Measurements from ENCODE around the gene ALDH1B1.

Gene ALDH1B1

DNA sequence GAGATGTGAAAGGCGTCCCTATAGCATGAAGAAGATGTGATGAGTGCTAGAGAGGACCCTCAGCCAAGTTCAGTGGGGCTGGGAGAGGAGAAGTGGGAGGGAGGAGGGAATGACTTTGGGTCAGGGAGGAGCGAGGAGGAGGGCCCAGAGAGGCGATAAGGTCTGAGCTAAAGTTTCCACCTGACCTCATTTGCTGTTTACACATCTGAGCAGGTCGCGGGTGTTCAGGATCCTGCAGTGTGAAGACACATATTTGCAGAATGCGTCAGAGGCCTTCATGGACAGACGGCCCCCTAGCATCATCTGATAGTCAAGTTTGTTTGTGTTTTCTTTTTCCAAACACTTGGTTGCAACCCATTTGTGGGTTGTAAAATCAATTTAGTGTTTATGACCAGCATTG lies 50.7 kb downstream of the ALDH1B1 start:
- DNase-seq = no peak

DNA sequence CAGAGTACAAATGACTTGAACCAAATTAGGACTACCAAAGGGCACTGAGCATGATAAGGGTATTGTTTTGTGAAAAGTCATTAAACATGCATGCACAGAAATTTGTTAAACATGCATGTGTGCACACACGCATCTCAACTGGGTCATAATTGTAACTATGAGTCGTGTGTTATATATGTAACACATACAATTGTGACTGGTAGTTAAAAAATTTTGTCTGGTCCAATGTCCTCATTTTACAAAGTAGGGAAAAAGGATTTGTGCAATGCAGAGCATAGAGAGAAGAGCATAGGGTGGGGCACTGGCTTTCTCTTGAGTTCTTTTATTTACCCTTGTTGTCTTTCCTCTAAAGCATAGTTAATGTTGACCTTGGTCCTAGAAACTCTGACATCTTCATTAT lies 51.1 kb downstream of the ALDH1B1 start:
- no peak for DNase-seq

DNA sequence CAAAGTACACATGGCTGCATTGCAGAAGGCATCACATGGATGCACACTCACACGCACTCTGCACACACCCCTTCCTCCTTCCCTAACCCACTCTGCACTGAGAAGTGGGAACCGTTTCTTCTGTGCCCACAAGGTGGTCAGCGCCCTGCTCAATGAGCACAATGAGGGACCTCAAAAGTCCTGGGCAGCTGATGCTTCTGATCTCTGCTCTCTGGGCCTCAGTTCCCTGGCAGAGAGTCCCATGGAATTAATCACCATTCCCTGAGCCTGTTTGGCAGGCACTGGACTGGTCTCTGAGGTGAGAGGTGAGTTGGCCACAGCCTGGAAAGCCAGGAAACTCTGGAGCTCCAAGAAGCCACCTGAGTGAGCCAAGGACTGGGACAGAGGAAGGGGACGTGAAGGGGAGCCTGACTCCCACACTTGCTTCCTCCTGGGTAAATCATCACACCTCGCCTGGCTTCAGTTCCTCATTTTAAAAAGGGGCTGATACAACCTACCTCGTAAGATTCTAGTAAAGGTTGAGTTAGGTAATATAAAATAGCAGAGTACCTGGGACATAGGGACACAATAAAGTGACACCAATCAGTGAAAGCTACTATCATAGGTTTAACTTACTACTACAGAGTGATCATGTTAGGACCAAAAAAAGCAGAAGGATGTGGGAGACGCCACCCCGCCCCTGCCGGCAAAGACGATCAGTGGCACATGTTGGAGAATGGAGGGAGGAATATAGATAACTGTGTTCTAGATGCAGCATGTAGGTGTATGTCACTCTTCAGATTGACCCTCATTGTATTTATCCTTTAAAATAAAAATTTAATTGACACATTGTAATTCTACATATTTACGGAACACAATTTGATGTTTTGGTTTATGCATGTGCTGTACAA lies 52.9 kb downstream of the ALDH1B1 start:
- DNase-seq = no peak

DNA sequence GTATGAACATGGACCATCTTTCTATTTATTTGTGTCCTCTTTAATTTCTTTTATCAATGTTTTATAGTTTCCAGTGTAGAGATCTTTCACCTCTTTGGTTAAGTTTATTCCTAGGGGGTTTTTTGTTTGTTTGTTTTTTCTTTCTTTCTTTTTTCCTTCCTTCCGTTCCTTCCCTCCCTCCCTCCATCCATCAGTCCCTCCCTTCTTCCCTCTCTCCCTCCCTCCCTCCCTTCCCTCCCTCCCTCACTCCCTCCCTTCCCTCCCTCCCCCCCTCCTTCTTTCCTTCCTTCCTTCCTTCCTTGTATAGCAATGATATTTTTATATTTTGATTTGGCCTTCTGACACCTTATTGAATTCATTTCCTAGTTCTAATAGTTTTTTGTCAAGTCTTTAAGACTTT lies 55.2 kb downstream of the ALDH1B1 start:
- no peak for DNase-seq

Data from NCI-H1092 (cell line).